K562 (cell line): ENCODE measurements around the gene HSD3B2. TPM values are rescaled to one million over a fixed set of nuclear protein-coding genes. Genes with fewer than 3 reads are reported as not detected.
A peak's percentile ranks its signal among the peaks of the same experiment; 100 is the strongest.

ENCODE experiments used
- ATAC-seq: fragments of 200-7000 bp; cut with Tn5 transposase; 3 replicates; pipeline ENCODE4 v1.9.1; 2020; ENCODE audit warnings: moderate library complexity
- BruUV-seq: library from RNA; stranded (reverse); fragments of 400-500 nt; replicated peaks from 2 replicates; lab custom pipeline; 2021; lab: Mats Ljungman, UMichigan
- CTCF ChIA-PET: fragments of 300-600 bp; formaldehyde crosslinking; extraction: SDS; loops from one replicate; lab custom pipeline; 2021; ENCODE audit warnings: low intra/inter-chr PET ratio; lab: Yijun Ruan, JAX
- POLR2A ChIA-PET: fragments of 300-600, 350-650 bp; sonication (Branson Sonifier 250); formaldehyde crosslinking; extraction: SDS; loops from one replicate; lab custom pipeline; 2021; ENCODE audit warnings: antibody characterized with exemption, inconsistent platforms; lab: Yijun Ruan, JAX
- DNase-seq, 4 experiments: peaks; one replicate each; pipeline versions ENCODE4 v3.0.0 to v3.0.0-alpha.2; 2011 to 2018; ENCODE audit warnings: low spot score in 3 of 4, mixed read lengths in 3 of 4; ENCODE audit errors: extremely low read depth in 1 of 4
- FAIRE-seq: peaks from 2 replicates; lab custom pipeline; 2011; peaks lifted over from hg19 to GRCh38; lab: Jason Lieb, UNC
- H2AFZ ChIP-seq: 2 replicates; pipeline ENCODE4 v1.6.0; 2011; ENCODE audit warnings: low read depth, low read length, control low read depth, inconsistent platforms
- H3K27ac ChIP-seq: fragments of 200-600 bp; 3 replicates; pipeline ENCODE4 v1.8.0; 2011; ENCODE audit warnings: low read depth, mild to moderate bottlenecking, control low read depth, inconsistent platforms, low read length, moderate library complexity, mixed read lengths; ENCODE audit errors: extremely low read depth
- H3K27me3 ChIP-seq, 2 experiments: fragments of 300-600 bp in 1 of 2; 2 replicates in 1 of 2; 3 replicates in 1 of 2; pipeline versions ENCODE4 v1.6.0 to v1.8.0; 2011; ENCODE audit warnings: inconsistent platforms in 2 of 2, low read length in 2 of 2, mild to moderate bottlenecking in 1 of 2, mixed read lengths in 1 of 2, moderate library complexity in 1 of 2; ENCODE audit not compliant: control insufficient read depth in 2 of 2, insufficient read depth in 2 of 2
- H3K36me3 ChIP-seq: fragments of 300-600 bp; 3 replicates; pipeline ENCODE4 v1.8.0; 2011; ENCODE audit warnings: mild to moderate bottlenecking, low read length, inconsistent platforms; ENCODE audit not compliant: control insufficient read depth, insufficient read depth
- H3K4me1 ChIP-seq, 2 experiments: fragments of 200-600 bp in 1 of 2; replicated peaks in 1 of 2; 2 replicates in 1 of 2; 3 replicates in 1 of 2; pipeline versions ENCODE4 v1.5.1 to v1.8.0; 2011; ENCODE audit warnings: inconsistent platforms in 2 of 2, low read length in 2 of 2, mild to moderate bottlenecking in 1 of 2, mixed read lengths in 1 of 2, moderate library complexity in 1 of 2; ENCODE audit not compliant: control insufficient read depth in 2 of 2, insufficient read depth in 2 of 2
- H3K4me2 ChIP-seq: 2 replicates; pipeline ENCODE4 v1.6.1; 2011; ENCODE audit warnings: low read length, control low read depth, inconsistent platforms, mixed read lengths; ENCODE audit not compliant: insufficient read depth
- H3K4me3 ChIP-seq: fragments of 200-600 bp; sonication (generic), shearing (Covaris generic); 2 replicates; pipeline ENCODE4 v1.5.1; 2016; ENCODE audit warnings: control low read depth, inconsistent platforms
- H3K79me2 ChIP-seq: fragments of 200-600 bp; 3 replicates; pipeline ENCODE4 v1.8.0; 2011; ENCODE audit warnings: low read length, inconsistent platforms; ENCODE audit not compliant: control insufficient read depth, insufficient read depth
- H3K9ac ChIP-seq, 2 experiments: 2 replicates each; pipeline versions ENCODE4 v1.6.0 to v1.6.1; 2011; ENCODE audit warnings: low read depth in 2 of 2, low read length in 2 of 2, control low read depth in 1 of 2, inconsistent platforms in 1 of 2, mild to moderate bottlenecking in 1 of 2, mixed read lengths in 1 of 2; ENCODE audit not compliant: insufficient read depth in 1 of 2
- H3K9me1 ChIP-seq: one replicate; pipeline ENCODE4 v1.6.0; 2011; ENCODE audit warnings: inconsistent platforms, mild to moderate bottlenecking, low read length, moderate library complexity; ENCODE audit not compliant: control insufficient read depth, insufficient read depth
- H3K9me3 ChIP-seq: replicated peaks from 2 replicates; pipeline ENCODE4 v1.5.1; 2011; ENCODE audit warnings: low read depth, low read length, inconsistent platforms; ENCODE audit not compliant: control insufficient read depth, insufficient read depth
- H4K20me1 ChIP-seq: replicated peaks from 2 replicates; pipeline ENCODE4 v1.6.1; 2011; ENCODE audit warnings: low read length, inconsistent platforms, mixed read lengths; ENCODE audit not compliant: control insufficient read depth, insufficient read depth
- CBFA2T3 ChIP-seq: fragments of 450-650 bp; IDR thresholded peaks from 2 replicates; pipeline ENCODE4 v1.6.1; 2017
- CBX1 ChIP-seq: sonication (generic); IDR thresholded peaks from 2 replicates; pipeline ENCODE4 v1.6.1; 2016; ENCODE audit warnings: antibody characterized with exemption, low read depth, mild to moderate bottlenecking
- EP400 ChIP-seq: fragments of 450-650 bp; IDR thresholded peaks from 2 replicates; pipeline ENCODE4 v1.6.1; 2017; ENCODE audit warnings: antibody characterized with exemption, mild to moderate bottlenecking, moderate library complexity
- ESRRA ChIP-seq: fragments of 450-650 bp; IDR thresholded peaks from 2 replicates; pipeline ENCODE4 v1.6.1; 2014; ENCODE audit warnings: low read depth, mild to moderate bottlenecking, moderate library complexity, borderline replicate concordance
- ETS1 ChIP-seq: conservative IDR thresholded peaks from 2 replicates; pipeline ENCODE4 v1.6.1; 2011; ENCODE audit warnings: low read depth, mild to moderate bottlenecking, low read length; ENCODE audit not compliant: control insufficient read depth
- KLF16 ChIP-seq: IDR thresholded peaks from 2 replicates; pipeline ENCODE4 v1.6.1; 2016; ENCODE audit warnings: antibody characterized with exemption
- NEUROD1 ChIP-seq: fragments of 150-350 bp; IDR thresholded peaks from 2 replicates; pipeline ENCODE4 v1.6.1; 2014; ENCODE audit warnings: borderline replicate concordance, low read length, low read depth; ENCODE audit not compliant: partially characterized antibody
- SREBF1 ChIP-seq: fragments of 150-350 bp; IDR thresholded peaks from 2 replicates; pipeline ENCODE4 v1.6.1; 2014; ENCODE audit warnings: antibody characterized with exemption, low read depth, low read length, borderline replicate concordance
- ZEB2 ChIP-seq: fragments of 450-650 bp; IDR thresholded peaks from 2 replicates; pipeline ENCODE4 v1.6.1; 2016
- ZFP30 ChIP-seq: fragments of 250-450 bp; sonication (Bioruptor Pico); IDR thresholded peaks from 2 replicates; pipeline ENCODE4 v1.8.0; 2022; ENCODE audit warnings: moderate library complexity, mild to moderate bottlenecking, inconsistent platforms, borderline replicate concordance
- ZNF274 ChIP-seq: IDR thresholded peaks from 2 replicates; pipeline ENCODE4 v1.6.1; 2011; ENCODE audit warnings: low read depth, mild to moderate bottlenecking, low read length, moderate library complexity, borderline replicate concordance
- ZNF644 ChIP-seq: fragments of 200-800 bp; sonication (Bioruptor generic); IDR thresholded peaks from 2 replicates; pipeline ENCODE4 v1.6.1; 2016; ENCODE audit warnings: low read depth, missing genetic modification characterization, missing compliant biosample characterization
- in situ Hi-C: fragments of 300-500 bp; cut with MboI; formaldehyde crosslinking; loops from 4 replicates; pipeline ENCODE4 v1.15.0; 2018; ENCODE audit warnings: inconsistent platforms, mixed read lengths
- intact Hi-C: fragments of 100-400 bp; cut with micrococcal nuclease; formaldehyde crosslinking; loops from 2 replicates; pipeline ENCODE4 v1.14.2; 2022
- polyA plus RNA-seq, 8 experiments: library from polyadenylated mRNA; depleted of rRNA in 4 of 8; stranded (reverse) in 5 of 8; unstranded in 3 of 8; fragments of >200 nt; fragmentation: Nextera tagmentation in 2 of 8; fragmentation: Illumina TruSeq in 1 of 8; extraction: Ambion mirVana in 2 of 8; extraction: Trizol in 1 of 8; gene quantifications; 2 replicates each; pipeline versions ENCODE4 v1.2.1 to v1.2.3, GENCODE V29; 2011 to 2014; ENCODE audit warnings: inconsistent platforms in 1 of 8, missing spikeins in 1 of 8
- total RNA-seq, 7 experiments: library from RNA; depleted of rRNA in 6 of 7; stranded (reverse); fragments of >200 nt in 6 of 7; fragmentation: Illumina TruSeq in 2 of 7; extraction: Trizol in 2 of 7; gene quantifications; 2 replicates each; pipeline versions ENCODE4 v1.2.1 to v1.2.3, GENCODE V29; 2011 to 2021; ENCODE audit warnings: low replicate concordance in 1 of 7
- TF ChIP-seq, protein P1 (sequence below): sonication (generic); formaldehyde crosslinking; IDR thresholded peaks from 2 replicates; pipeline ENCODE4 v1.8.1; 2023; ENCODE audit warnings: missing genetic modification reagents, mild to moderate bottlenecking, borderline replicate concordance
- TF ChIP-seq, protein P2 (sequence below): fragments of 250-450 bp; sonication (Bioruptor Pico); IDR thresholded peaks from 2 replicates; pipeline ENCODE4 v1.5.0; 2022; ENCODE audit warnings: mild to moderate bottlenecking

Gene HSD3B2
- total and polyA plus RNA-seq, 9 of the 15 experiments (the other 6 are each of a cell fraction or from before 2014, with no cell fraction given): 1.1 TPM; not detected in 8

GRCh38 chr1:119396982-119397381, 18.0 kb upstream of the HSD3B2 start:
- Histone ChIP-seq H3K27ac (no peak overlapping the region), H4K20me1 (no peaks in the 10 kb centered on the region), H3K79me2 (no peaks in the 10 kb centered on the region), H3K9ac (no peak overlapping the region), H3K27me3 (peaks cover 0 to 3% of the 10 kb centered on the region in 2 experiments; a peak in 2 of 5 replicates), H3K36me3 (no peaks in the 10 kb centered on the region), H3K4me2 (no peak overlapping the region), H3K9me1 (no peaks in the 10 kb centered on the region), H3K4me1 (no peaks in the 10 kb centered on the region; a peak in 1 of 5 replicates), H3K4me3 (no peak overlapping the region), H3K9me3 (no peaks in the 10 kb centered on the region), H2AFZ (no peak overlapping the region)
- CTCF ChIA-PET: no interaction called here
- DNase-seq (peak in 1 of 4 experiments; percentile 8), ATAC-seq (peak; percentile 56; the same call in 1 of the 3 replicates), FAIRE-seq (no peak)
- intact Hi-C loops (no loop called here), in situ Hi-C loops (no loop called here)
- POLR2A ChIA-PET: no interaction called here
- no TSS peak for BruUV-seq
- TF ChIP-seq SREBF1 (no peak), CBX1 (no peak), NEUROD1 (no peak), EP400 (no peak), CBFA2T3 (peak; percentile 46), KLF16 (no peak), ZEB2 (no peak), ZNF274 (no peak), ZFP30 (no peak), ZNF644 (tag) (no peak), ESRRA (peak; percentile 57; the same call in 1 of the 2 replicates), ETS1 (no peak)
- TF ChIP-seq, protein P1, sequence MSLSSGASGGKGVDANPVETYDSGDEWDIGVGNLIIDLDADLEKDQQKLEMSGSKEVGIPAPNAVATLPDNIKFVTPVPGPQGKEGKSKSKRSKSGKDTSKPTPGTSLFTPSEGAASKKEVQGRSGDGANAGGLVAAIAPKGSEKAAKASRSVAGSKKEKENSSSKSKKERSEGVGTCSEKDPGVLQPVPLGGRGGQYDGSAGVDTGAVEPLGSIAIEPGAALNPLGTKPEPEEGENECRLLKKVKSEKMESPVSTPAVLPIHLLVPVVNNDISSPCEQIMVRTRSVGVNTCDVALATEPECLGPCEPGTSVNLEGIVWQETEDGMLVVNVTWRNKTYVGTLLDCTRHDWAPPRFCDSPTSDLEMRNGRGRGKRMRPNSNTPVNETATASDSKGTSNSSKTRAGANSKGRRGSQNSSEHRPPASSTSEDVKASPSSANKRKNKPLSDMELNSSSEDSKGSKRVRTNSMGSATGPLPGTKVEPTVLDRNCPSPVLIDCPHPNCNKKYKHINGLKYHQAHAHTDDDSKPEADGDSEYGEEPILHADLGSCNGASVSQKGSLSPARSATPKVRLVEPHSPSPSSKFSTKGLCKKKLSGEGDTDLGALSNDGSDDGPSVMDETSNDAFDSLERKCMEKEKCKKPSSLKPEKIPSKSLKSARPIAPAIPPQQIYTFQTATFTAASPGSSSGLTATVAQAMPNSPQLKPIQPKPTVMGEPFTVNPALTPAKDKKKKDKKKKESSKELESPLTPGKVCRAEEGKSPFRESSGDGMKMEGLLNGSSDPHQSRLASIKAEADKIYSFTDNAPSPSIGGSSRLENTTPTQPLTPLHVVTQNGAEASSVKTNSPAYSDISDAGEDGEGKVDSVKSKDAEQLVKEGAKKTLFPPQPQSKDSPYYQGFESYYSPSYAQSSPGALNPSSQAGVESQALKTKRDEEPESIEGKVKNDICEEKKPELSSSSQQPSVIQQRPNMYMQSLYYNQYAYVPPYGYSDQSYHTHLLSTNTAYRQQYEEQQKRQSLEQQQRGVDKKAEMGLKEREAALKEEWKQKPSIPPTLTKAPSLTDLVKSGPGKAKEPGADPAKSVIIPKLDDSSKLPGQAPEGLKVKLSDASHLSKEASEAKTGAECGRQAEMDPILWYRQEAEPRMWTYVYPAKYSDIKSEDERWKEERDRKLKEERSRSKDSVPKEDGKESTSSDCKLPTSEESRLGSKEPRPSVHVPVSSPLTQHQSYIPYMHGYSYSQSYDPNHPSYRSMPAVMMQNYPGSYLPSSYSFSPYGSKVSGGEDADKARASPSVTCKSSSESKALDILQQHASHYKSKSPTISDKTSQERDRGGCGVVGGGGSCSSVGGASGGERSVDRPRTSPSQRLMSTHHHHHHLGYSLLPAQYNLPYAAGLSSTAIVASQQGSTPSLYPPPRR (CRISPR knock-in tag): no peak
- TF ChIP-seq, protein P2, sequence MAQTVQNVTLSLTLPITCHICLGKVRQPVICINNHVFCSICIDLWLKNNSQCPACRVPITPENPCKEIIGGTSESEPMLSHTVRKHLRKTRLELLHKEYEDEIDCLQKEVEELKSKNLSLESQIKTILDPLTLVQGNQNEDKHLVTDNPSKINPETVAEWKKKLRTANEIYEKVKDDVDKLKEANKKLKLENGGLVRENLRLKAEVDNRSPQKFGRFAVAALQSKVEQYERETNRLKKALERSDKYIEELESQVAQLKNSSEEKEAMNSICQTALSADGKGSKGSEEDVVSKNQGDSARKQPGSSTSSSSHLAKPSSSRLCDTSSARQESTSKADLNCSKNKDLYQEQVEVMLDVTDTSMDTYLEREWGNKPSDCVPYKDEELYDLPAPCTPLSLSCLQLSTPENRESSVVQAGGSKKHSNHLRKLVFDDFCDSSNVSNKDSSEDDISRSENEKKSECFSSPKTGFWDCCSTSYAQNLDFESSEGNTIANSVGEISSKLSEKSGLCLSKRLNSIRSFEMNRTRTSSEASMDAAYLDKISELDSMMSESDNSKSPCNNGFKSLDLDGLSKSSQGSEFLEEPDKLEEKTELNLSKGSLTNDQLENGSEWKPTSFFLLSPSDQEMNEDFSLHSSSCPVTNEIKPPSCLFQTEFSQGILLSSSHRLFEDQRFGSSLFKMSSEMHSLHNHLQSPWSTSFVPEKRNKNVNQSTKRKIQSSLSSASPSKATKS (CRISPR knock-in tag): no peak
